Measurements from ENCODE around the gene OR10K1. TPM values are rescaled to one million over a fixed set of nuclear protein-coding genes. Genes with fewer than 3 reads are reported as not detected.

Gene OR10K1, protein sequence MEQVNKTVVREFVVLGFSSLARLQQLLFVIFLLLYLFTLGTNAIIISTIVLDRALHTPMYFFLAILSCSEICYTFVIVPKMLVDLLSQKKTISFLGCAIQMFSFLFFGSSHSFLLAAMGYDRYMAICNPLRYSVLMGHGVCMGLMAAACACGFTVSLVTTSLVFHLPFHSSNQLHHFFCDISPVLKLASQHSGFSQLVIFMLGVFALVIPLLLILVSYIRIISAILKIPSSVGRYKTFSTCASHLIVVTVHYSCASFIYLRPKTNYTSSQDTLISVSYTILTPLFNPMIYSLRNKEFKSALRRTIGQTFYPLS
- total RNA-seq (2014; rRNA removed; shearing (Covaris generic)) = not detected in 2 replicates

GRCh38 chr1:158461534-158461933 is at the start of gene OR10K1:
OR10K1 (plus strand) TSS chr1:158461834; CDS start chr1:158465562, 3,728 bp downstream.

GRCh38 chr1:158426137-158426536 is 35.5 kb upstream of the OR10K1 start, which contains the start of gene OR10K2:
OR10K2 (minus strand) TSS chr1:158426237; CDS start chr1:158420866, 5,371 bp downstream.

DNA sequence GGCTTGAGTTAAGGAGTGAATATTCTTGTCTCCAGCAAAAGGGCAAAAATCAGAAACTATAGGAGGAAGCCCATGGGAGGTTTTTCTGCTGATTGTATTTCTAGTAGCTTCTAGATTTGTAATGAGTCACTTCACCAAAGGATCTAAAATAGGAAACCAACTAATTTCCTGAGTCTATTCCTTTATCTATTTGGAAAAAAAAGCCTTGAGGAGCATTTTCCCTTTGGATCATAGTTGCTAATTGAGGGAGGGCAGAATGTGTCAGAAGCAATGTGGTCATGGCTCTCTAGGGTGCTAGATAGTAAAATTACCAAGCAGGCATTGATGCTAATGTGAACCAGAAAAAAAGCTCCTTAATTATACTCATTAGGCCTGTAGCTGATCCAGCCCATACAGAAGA is 10.3 kb downstream of the OR10K1 start, which contains the start of gene OR10R2:
Gene OR10R2 (plus strand): TSS at position 301 of the 400 bp plus-strand sequence. CDS start 106 bp downstream, outside the sequence.

Other genes starting within 250 kb of the OR10K1 start
- gene CD1A, start 207.4 kb upstream of the OR10K1 start, total RNA-seq (2014; rRNA removed; shearing (Covaris generic)) = not detected in 2 replicates
- gene CD1C, start 171.9 kb upstream of the OR10K1 start, total RNA-seq (2014; rRNA removed; shearing (Covaris generic)) = not detected in 2 replicates
- not detected in 2 replicates for gene CD1B, start 130.3 kb upstream of the OR10K1 start, total RNA-seq (2014; rRNA removed; shearing (Covaris generic))
- not detected in 2 replicates for gene CD1E, start 107.9 kb upstream of the OR10K1 start, total RNA-seq (2014; rRNA removed; shearing (Covaris generic))
- not detected in 2 replicates for gene OR10T2, start 62.4 kb upstream of the OR10K1 start, total RNA-seq (2014; rRNA removed; shearing (Covaris generic))
- gene OR10K2, start 35.6 kb upstream of the OR10K1 start, total RNA-seq (2014; rRNA removed; shearing (Covaris generic)) = not detected in 2 replicates
- not detected in 2 replicates for gene OR10R2, start 10.4 kb downstream of the OR10K1 start, total RNA-seq (2014; rRNA removed; shearing (Covaris generic))
- not detected in 2 replicates for gene OR6Y1, start 92.6 kb downstream of the OR10K1 start, total RNA-seq (2014; rRNA removed; shearing (Covaris generic))
- gene OR6P1, start 108.7 kb downstream of the OR10K1 start, total RNA-seq (2014; rRNA removed; shearing (Covaris generic)) = not detected in 2 replicates
- not detected in 2 replicates for gene OR10X1, start 118.1 kb downstream of the OR10K1 start, total RNA-seq (2014; rRNA removed; shearing (Covaris generic))
- gene OR10Z1, start 143.4 kb downstream of the OR10K1 start, total RNA-seq (2014; rRNA removed; shearing (Covaris generic)) = not detected in 2 replicates
- not detected in 2 replicates for gene SPTA1, start 224.9 kb downstream of the OR10K1 start, total RNA-seq (2014; rRNA removed; shearing (Covaris generic))
- not detected in 2 replicates for gene OR6K2, start 238.8 kb downstream of the OR10K1 start, total RNA-seq (2014; rRNA removed; shearing (Covaris generic))

All from A375 (cell line).